Measurements from ENCODE around the gene NTM.
"Not testable (repeated sequence)": the region's sequence is repeated elsewhere in the genome, so short reads cannot be mapped to it uniquely, and the experiment has no call there.

The NTM gene

DNA sequence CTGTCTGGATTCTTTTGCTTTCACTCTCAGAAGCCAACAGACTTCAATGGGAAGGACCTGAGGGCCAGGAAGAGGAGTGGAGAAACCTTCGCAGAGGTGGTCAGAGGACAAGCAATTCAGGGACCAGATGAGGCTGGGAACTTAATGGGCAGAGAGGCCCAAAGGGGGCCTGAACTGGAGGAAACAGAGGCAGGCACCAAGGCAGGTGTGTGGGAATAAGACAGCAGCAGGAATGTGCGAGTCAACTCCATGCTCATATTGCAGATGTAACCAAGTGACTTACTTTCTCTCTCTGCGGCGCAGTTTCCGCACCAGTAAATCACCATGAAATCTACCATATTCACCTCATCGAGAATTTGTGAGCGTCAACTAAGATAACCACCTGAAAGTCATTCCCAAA, 669.1 kb downstream of the NTM start:
- DNase-seq: no peak

DNA sequence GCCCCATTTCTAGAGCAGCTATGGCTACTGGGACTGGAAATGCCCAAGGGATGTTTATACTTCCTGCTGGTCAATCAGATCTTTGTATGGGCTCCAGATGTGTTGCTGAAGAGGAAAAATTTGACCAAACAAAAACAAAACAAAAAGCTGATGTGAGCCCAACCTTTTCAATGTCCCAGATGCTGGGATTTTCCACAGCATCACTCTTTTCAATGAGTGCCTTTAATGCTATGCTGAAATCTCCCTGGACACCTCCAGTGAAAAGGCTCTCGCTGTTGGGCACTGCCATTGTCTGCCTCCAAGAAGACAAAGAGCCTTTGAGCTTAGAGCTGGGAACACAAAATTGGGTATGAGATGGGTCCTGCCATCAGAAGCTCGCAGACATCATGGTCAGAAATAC, 671.9 kb downstream of the NTM start:
- DNase-seq: no peak

DNA sequence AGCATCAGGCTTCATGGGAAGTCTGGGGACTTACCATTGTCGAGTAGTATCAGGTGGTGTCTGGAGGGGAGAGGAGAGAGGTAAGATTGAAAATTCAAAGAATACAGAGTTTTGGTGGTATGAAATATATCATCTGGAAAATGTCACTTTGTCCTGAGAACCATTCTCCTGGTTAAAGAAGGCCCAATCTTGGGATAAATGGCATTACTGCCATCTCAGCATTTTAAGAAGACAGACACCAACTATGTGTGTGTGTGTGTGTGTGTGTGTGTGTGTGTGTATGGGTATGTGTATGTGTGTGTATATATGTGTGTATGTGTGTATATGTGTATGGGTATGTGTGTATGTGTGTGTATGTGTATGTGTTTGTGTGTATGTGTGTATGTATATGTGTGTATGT, 673.3 kb downstream of the NTM start:
- no peak for DNase-seq

GRCh38 chr11:132045107-132045506, 674.7 kb downstream of the NTM start:
- no peak for DNase-seq

GRCh38 chr11:132046288-132046865, 676.0 kb downstream of the NTM start:
- no peak for DNase-seq

GRCh38 chr11:132047167-132047566, 676.8 kb downstream of the NTM start:
- no peak for DNase-seq

GRCh38 chr11:132048040-132048439, 677.6 kb downstream of the NTM start:
- no peak for DNase-seq

DNA sequence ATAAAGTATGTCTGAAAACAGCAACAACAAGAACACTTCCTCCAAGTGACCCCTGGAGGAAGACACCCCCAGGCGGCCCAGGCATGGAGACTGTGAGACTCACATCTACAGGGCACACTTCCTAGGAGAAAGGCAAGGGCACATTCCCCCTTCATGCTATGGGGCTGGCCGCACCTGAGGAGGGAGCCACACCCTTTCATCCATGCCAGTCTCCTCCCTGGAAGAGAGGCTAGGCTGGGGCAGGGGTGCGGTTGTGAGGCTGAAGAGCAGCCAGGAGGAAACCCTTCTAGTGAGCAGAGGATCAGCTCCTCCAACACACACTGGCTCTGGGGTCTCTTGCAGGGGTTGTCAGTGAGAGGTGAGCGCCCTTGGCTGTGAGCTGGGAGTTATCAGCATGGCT, 678.8 kb downstream of the NTM start:
- no peak for DNase-seq

- DNase-seq: no peak
Observed at GRCh38 chr11:132050049-132050448, 679.6 kb downstream of the NTM start.

- no peak for DNase-seq
Observed at GRCh38 chr11:132050577-132051165, 680.3 kb downstream of the NTM start.

DNA sequence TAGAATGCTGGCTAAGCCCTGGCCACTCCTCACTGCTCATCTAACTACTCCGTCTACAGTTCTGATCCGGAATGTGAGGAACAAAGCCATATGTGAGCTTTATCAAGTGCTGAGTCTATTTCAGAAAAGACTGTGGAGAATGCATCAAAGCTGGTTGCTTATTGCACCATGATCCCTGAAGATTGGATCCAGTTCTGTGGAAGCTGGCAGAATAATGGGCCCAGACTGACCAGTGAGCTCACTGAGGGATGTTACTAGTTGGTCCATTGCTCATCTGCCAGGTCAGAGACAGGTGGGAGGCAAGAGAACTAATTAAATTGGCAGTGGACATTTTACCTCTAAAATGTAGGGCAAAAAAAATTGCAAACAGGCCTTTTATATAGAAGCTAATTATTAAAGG, 681.3 kb downstream of the NTM start:
- no peak for DNase-seq

DNA sequence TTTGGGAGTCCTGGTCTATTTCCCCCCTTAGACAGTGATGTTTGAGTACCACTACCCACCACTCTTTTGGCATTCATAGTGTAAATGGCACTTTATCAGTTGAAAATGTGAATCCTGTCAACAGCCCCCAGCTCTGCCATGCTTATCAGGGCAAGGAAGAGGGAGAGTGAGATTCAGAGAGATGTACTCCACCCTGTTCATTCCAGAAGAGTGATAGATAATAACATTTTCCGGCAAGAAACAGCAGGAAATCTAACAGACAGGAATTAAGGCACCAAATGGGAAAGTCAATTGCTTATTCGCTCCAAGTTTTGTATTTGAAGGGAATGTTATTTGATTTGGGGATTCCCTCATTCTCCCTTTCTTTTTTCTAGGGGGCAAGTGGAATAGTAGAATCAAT, 681.9 kb downstream of the NTM start:
- DNase-seq: no peak

DNA sequence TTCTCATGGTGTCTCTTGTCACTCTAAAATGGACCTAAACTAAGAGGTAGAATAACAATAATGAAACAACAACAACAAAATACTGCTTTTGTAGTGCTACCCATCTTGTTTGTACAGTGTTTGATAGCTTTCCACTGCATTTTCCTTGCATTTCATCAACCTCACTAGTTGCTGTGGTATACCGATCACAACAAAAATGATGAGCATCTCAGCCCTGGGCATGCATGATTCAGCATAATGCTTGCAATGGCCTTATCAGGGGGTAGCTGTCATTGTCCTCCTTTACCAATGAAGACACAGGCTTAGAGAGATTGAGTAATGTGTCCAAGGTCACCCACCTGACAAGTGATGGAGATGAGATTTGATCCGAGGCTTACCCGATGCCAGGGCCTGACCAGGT, 682.5 kb downstream of the NTM start:
- DNase-seq: no peak

- no peak for DNase-seq
Observed at GRCh38 chr11:132054822-132055221, 684.4 kb downstream of the NTM start.

GRCh38 chr11:132055296-132055695, 684.9 kb downstream of the NTM start:
- no peak for DNase-seq

DNA sequence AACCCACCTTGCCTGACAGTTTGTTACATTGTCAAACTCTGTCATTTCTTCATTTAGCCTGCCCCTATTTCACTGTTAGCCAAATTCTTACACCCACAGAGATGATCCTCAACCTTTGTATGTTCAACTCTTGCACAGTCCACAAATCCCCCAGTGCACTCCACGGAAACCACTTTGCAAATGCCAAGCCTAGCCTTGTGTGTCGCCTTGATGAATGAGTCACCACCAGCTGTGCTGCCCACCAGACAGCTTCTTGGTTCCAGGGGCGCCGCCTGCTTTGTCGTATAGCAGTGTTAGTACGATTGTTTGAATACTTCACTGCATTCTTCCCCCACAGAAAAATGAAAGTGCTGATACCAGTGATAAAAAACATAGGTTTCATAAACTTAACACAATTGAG, 686.3 kb downstream of the NTM start:
- no peak for DNase-seq

GRCh38 chr11:132057266-132057665, 686.9 kb downstream of the NTM start:
- DNase-seq: no peak

DNA sequence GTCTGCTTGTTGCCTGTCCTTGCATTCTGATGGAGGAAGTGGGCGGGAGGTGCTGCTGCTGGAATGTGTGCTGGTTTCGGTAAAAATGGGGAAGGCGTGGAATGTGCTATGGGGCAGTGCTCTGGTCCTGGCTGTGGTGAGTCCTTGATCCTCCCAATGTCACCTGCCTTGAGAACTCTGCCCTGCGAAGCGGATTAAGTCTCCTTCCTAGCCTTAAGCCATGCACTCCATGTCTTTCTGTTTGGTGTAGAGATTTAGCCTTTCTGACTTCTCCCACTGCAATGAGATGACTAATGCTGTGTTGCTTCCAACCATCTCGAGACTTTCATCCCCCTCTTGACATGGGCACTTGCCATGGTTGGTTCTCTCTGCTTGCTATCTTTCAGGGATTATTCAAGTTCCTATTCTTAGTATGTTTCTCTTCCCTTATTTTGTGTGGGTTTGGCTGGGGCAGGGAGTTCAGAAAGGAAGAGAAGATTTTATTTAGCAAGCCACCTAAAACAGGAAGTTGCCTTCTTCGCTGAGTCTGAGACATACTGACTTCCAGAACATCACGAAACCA, 687.9 kb downstream of the NTM start:
- DNase-seq: no peak

DNA sequence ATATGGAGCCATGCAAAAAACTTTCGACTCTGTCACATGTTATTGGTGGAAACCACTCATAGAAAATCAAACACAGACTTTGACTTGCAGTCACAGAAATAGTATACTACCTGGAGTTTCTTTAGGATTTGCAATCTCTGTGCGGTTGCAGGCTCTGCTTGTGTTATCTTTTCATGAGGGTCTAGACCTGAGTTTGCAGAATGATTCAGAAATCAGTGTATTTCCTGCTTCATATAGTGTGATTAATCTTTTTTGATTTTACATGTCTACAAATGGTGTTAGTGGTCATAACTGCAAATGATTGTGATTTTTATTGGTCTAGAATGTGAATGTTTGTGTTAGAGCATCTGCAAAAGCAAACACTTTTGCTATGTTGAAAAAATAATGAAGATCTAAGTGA, 690.2 kb downstream of the NTM start:
- no peak for DNase-seq

GRCh38 chr11:132062031-132062430, 691.6 kb downstream of the NTM start:
- no peak for DNase-seq

GRCh38 chr11:132062541-132062940, 692.1 kb downstream of the NTM start:
- DNase-seq: no peak

GRCh38 chr11:132064987-132065620, 694.7 kb downstream of the NTM start:
- DNase-seq: no peak

GRCh38 chr11:132068556-132068955, 698.1 kb downstream of the NTM start:
- DNase-seq: no peak

GRCh38 chr11:132069593-132069992, 699.2 kb downstream of the NTM start:
- not testable (repeated sequence) for DNase-seq

- not testable (repeated sequence) for DNase-seq
Observed at GRCh38 chr11:132070907-132071306, 700.5 kb downstream of the NTM start.

Measured in activated CD8-positive, alpha-beta memory T cell treated with anti-CD3 and anti-CD28 coated beads, Interleukin-2, amount 50 U/mL, for 48 hours (primary cell).